Bronchial epithelial cell (primary cell): ENCODE measurements around the gene JMJD4. TPM values are rescaled to one million over a fixed set of nuclear protein-coding genes. Genes with fewer than 3 reads are reported as not detected.

Source experiments
- DNase-seq: peaks from one replicate; pipeline ENCODE4 v3.0.0-alpha.2; 2010; ENCODE audit warnings: low read depth
- FAIRE-seq: peaks from 2 replicates; lab custom pipeline; 2011; peaks lifted over from hg19 to GRCh38; lab: Jason Lieb, UNC
- H3K27me3 ChIP-seq: 2 replicates; pipeline ENCODE4 v1.5.1; 2011; ENCODE audit warnings: low read length; ENCODE audit not compliant: control insufficient read depth, insufficient read depth
- H3K36me3 ChIP-seq: 2 replicates; pipeline ENCODE4 v1.5.1; 2011; ENCODE audit warnings: low read length; ENCODE audit not compliant: control insufficient read depth, insufficient read depth
- H3K4me3 ChIP-seq: 2 replicates; pipeline ENCODE4 v1.5.1; 2011; ENCODE audit warnings: mild to moderate bottlenecking, low read depth, low read length, control low read depth
- total RNA-seq: library from RNA; depleted of rRNA; stranded (reverse); fragments of >200 nt; gene quantifications from 2 replicates; pipeline ENCODE4 v1.2.1, GENCODE V29; 2014
- TF ChIP-seq, protein P1 (sequence below): IDR thresholded peaks from 2 replicates; pipeline ENCODE4 v1.5.1; 2011; ENCODE audit warnings: mild to moderate bottlenecking, moderate library complexity, low read length, control low read depth, inconsistent platforms; ENCODE audit not compliant: insufficient read depth, severe bottlenecking

Gene JMJD4
- total RNA-seq, 1 donor from 2014 or later, result 27.9 TPM

DNA sequence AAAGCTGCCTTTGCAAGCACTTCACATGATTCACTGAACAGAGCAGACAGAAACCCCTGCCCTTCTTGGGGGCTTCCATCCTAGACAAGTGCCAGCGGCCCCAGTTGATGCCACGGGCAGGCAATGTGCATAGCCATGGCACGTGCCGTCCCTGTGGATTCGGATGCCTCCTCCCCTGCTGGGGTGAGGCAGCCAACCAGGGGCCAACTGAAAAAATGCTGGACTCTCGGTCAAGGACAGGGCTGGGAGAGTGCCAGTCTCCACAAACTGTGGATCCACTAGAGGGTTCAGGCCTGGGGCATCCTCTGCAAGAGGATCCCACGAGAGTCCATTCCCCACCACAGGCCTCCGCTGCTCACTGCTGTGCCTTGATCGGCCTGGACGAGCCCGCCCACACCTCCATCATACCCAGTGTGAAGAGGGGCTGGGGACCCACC lies 3.8 kb downstream of the JMJD4 start:
- Histone ChIP-seq H3K4me3 (no peak overlapping the region), H3K36me3 (peaks cover 15% of the 10 kb centered on the region), H3K27me3 (no peaks in the 10 kb centered on the region)
- DNase-seq (no peak), FAIRE-seq (no peak)
- TF ChIP-seq, protein P1, sequence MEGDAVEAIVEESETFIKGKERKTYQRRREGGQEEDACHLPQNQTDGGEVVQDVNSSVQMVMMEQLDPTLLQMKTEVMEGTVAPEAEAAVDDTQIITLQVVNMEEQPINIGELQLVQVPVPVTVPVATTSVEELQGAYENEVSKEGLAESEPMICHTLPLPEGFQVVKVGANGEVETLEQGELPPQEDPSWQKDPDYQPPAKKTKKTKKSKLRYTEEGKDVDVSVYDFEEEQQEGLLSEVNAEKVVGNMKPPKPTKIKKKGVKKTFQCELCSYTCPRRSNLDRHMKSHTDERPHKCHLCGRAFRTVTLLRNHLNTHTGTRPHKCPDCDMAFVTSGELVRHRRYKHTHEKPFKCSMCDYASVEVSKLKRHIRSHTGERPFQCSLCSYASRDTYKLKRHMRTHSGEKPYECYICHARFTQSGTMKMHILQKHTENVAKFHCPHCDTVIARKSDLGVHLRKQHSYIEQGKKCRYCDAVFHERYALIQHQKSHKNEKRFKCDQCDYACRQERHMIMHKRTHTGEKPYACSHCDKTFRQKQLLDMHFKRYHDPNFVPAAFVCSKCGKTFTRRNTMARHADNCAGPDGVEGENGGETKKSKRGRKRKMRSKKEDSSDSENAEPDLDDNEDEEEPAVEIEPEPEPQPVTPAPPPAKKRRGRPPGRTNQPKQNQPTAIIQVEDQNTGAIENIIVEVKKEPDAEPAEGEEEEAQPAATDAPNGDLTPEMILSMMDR, result no peak

DNA sequence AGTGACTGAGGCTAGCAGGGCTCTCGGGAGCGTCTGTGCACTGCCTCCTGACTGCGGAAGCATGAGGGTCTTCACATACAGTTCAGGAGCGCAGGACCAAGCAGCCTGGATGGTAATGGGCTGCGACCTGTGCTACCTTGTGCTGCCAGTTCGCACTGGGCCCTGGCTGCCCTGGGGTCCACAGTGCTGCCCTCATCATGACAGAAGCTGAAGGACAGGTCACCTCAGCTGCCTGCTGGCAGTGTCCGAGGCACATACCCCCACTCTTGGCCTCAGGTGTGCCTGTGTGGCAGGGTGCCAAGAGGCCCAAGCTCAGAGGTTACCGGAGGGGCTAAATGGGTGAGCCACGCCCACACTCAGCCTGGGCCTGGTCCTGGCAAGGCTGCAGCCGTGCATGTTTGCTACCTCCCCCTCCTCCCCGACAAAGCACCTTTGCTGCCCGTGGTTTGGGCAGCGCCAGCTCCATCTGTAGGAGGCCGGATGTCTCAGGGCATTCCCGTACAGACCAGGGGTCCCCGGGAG lies 4.4 kb downstream of the JMJD4 start:
- no peak overlapping the region for H3K4me3 ChIP-seq
- FAIRE-seq (no peak), DNase-seq (no peak)
- H3K27me3 ChIP-seq, result no peaks in the 10 kb centered on the region
- H3K36me3 ChIP-seq, result peaks cover 15% of the 10 kb centered on the region
- TF ChIP-seq, protein P1, result no peak

DNA sequence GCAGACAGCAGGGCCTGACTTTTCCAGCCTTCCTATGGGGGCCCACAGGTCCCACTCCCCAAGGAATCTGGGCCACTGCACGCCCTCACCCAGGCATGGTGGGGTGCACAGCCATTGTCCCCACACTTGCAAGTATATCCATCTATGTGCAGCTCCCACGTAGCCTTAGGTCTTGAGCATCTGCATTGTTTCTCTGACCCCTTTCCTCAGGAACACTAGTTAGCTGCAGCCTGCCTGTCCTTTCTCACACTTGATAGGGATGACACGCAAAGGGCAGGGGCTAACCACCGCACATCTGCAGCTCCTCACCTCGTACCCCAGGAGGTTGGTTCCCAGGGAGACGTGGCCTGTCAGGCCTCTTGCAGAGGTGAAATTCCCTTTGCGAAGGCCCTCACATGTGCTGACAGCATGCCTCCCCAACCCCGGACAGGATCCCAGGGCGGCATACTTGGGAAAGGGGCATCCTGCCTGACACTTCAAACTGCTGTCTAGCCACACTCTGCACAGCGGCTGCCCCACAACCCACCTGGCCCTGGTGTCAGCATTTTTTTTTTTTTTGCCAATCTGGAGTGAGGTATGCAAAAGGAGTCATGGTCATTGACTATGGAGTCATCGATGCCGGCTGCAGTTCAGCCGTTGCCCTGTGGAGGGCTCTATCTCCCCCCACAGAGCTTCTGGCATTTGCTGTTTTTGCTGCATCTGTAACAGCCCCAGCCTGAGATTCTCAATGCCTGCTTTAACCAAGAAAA lies 5.0 kb downstream of the JMJD4 start:
- DNase-seq (peak; percentile 52), FAIRE-seq (no peak)
- no peak overlapping the region for H3K4me3 ChIP-seq
- TF ChIP-seq, protein P1, result peak; percentile 85
- peaks cover 15% of the 10 kb centered on the region for H3K36me3 ChIP-seq
- no peaks in the 10 kb centered on the region for H3K27me3 ChIP-seq

DNA sequence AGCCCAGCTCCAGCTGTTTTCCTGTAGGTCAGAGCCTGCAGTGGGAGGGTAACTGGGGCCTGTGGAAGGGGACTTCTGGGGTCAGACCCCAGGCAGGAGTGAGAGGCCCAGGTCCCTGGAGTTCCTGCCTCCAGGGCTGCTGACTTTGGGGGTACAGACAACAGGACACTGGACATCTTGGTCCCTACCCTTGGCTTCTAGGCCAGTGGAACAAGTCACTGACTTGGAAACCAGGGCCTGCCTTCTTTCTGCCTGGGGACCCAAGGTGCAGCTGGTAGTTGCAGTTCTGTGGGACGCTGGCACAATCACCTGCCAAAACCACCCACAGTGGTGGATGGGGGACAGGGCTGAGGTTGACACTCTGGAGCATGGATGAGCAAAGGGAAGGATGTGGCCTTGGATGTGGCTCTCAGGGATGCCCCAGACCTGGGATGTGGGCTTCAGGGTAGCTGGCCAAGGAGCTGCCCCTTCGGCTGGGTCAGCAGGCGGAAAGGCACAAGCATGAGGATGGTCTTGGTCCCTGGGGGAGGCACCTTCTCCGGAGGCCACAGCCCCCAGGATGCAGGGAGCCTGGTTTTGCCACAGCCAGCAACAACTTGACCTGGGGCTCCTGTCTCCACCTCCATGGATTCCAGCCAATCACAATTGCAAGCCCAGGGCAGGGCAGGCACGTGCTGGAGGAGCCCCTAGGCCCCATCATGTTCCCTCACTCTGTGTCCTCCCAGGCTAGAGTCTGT lies 5.8 kb downstream of the JMJD4 start:
- DNase-seq (no peak), FAIRE-seq (peak; percentile 79)
- Histone ChIP-seq H3K36me3 (peaks cover 15% of the 10 kb centered on the region), H3K4me3 (peak overlapping the region; percentile 41), H3K27me3 (no peaks in the 10 kb centered on the region)
- TF ChIP-seq, protein P1, result no peak

DNA sequence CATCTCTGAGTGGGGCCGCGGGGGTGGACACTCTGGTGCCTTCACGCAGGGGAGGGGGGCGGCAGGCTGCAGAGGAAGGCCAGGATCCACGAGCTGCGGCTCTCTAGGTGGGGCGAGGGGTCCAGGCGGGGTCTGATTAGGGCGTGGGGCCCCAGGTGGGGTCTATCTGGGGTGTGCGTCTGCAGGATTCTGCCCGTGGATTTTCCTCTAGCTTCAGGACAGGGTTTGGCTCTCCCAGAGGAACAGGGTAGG lies 6.3 kb downstream of the JMJD4 start:
- DNase-seq, result no peak
- Histone ChIP-seq H3K4me3 (peak overlapping the region; percentile 41), H3K27me3 (no peaks in the 10 kb centered on the region), H3K36me3 (peaks cover 15% of the 10 kb centered on the region)
- TF ChIP-seq, protein P1, result no peak
- no peak for FAIRE-seq
